Thymus (tissue), 11 donors: ENCODE data around the gene TRIP13. TPM values are rescaled to one million over a fixed set of nuclear protein-coding genes. Genes with fewer than 3 reads are reported as not detected.
"Not testable (repeated sequence)": the region's sequence is repeated elsewhere in the genome, so short reads cannot be mapped to it uniquely, and the experiment has no call there.

Source experiments
- DNase-seq, 9 donors: peaks; one replicate each; pipeline ENCODE4 v3.0.0-alpha.2; 2013; ENCODE audit warnings: low spot score in 9 of 9, low read depth in 6 of 9, missing footprints in 1 of 9
- H3K27ac ChIP-seq, 2 donors: one replicate each; pipeline ENCODE4 v1.5.1; 2013; ENCODE audit warnings: control low read depth in 1 of 2, low read depth in 1 of 2, low read length in 1 of 2, mild to moderate bottlenecking in 1 of 2, moderate library complexity in 1 of 2
- H3K27me3 ChIP-seq, 2 donors: one replicate each; pipeline ENCODE4 v1.5.1; 2013; ENCODE audit warnings: low read length in 1 of 2; ENCODE audit not compliant: control insufficient read depth in 2 of 2, insufficient read depth in 1 of 2
- H3K36me3 ChIP-seq, 2 donors: one replicate each; pipeline ENCODE4 v1.5.1; 2013; ENCODE audit warnings: low read length in 1 of 2, mild to moderate bottlenecking in 1 of 2, moderate library complexity in 1 of 2; ENCODE audit not compliant: control insufficient read depth in 2 of 2, insufficient read depth in 2 of 2
- H3K4me1 ChIP-seq, 2 donors: one replicate each; pipeline ENCODE4 v1.5.1; 2013; ENCODE audit warnings: low read length in 2 of 2; ENCODE audit not compliant: control insufficient read depth in 2 of 2, insufficient read depth in 2 of 2
- H3K4me3 ChIP-seq, 2 donors: one replicate each; pipeline ENCODE4 v1.5.1; 2013; ENCODE audit warnings: low read length in 2 of 2, control low read depth in 1 of 2, mild to moderate bottlenecking in 1 of 2
- H3K9me3 ChIP-seq, 2 donors: one replicate each; pipeline ENCODE4 v1.5.1; 2013; ENCODE audit warnings: low read length in 1 of 2, mild to moderate bottlenecking in 1 of 2; ENCODE audit not compliant: control insufficient read depth in 2 of 2, insufficient read depth in 1 of 2
- WGBS: extraction: QIAGEN DNeasy Blood & Tissue Kit; methylation state at CpG from one replicate; pipeline ENCODE4 v1.1.7; 2013; 5-methylcytosine and 5-hydroxymethylcytosine counted together
- polyA plus RNA-seq: library from polyadenylated mRNA; stranded (reverse); fragments of 200-250 nt; gene quantifications from one replicate; pipeline ENCODE4 v1.2.3, GENCODE V29; 2013
- total RNA-seq: library from RNA; stranded (reverse); fragments of 120-200 nt; gene quantifications from one replicate; pipeline ENCODE4 v1.2.4, GENCODE V29; 2013
- donor health status: healthy.

Gene TRIP13
- total and polyA plus RNA-seq, 2 donors: 2.1 to 12.9 TPM

- not testable (repeated sequence) for H3K27ac ChIP-seq, H3K9me3 ChIP-seq, H3K4me3 ChIP-seq, DNase-seq, H3K36me3 ChIP-seq
- Histone ChIP-seq H3K27me3 (peaks cover 9 to 17% of the 10 kb centered on the region in 2 donors), H3K4me1 (peaks cover 10 to 17% of the 10 kb centered on the region in 2 donors)
Observed at GRCh38 chr5:929182-929581, 36.5 kb downstream of the TRIP13 start.

GRCh38 chr5:929596-929995, 36.9 kb downstream of the TRIP13 start:
- no peaks in the 10 kb centered on the region for H3K36me3 ChIP-seq
- H3K4me3 ChIP-seq: no peak overlapping the region
- H3K27ac ChIP-seq: no peak overlapping the region
- H3K27me3 ChIP-seq: peaks cover 9 to 17% of the 10 kb centered on the region in 2 donors
- H3K4me1 ChIP-seq: peaks cover 10 to 17% of the 10 kb centered on the region in 2 donors
- H3K9me3 ChIP-seq: peaks cover 0 to 13% of the 10 kb centered on the region in 2 donors
- no peak for DNase-seq

GRCh38 chr5:930866-931265, 38.2 kb downstream of the TRIP13 start:
- Histone ChIP-seq H3K4me3 (no peak overlapping the region), H3K27me3 (peaks cover 9 to 16% of the 10 kb centered on the region in 2 donors), H3K27ac (no peak overlapping the region), H3K36me3 (no peaks in the 10 kb centered on the region), H3K4me1 (peaks cover 10 to 19% of the 10 kb centered on the region in 2 donors), H3K9me3 (peaks cover 0 to 18% of the 10 kb centered on the region in 2 donors)
- WGBS: 94% methylated on average over 8 of the region's 8 CpGs
- no peak for DNase-seq

- Histone ChIP-seq H3K4me1 (peaks cover 6 to 18% of the 10 kb centered on the region in 2 donors), H3K4me3 (no peak overlapping the region), H3K9me3 (peaks cover 0 to 18% of the 10 kb centered on the region in 2 donors), H3K27ac (no peak overlapping the region), H3K27me3 (peaks cover 4 to 8% of the 10 kb centered on the region in 2 donors), H3K36me3 (no peaks in the 10 kb centered on the region)
- WGBS: 96% methylated on average over 13 of the region's 13 CpGs
- no peak for DNase-seq
Observed at GRCh38 chr5:931570-932145, 39.0 kb downstream of the TRIP13 start.

- peaks cover 3 to 13% of the 10 kb centered on the region in 2 donors for H3K4me1 ChIP-seq
- no peak for DNase-seq
Observed at GRCh38 chr5:932151-932627, 39.5 kb downstream of the TRIP13 start.

GRCh38 chr5:932628-933250, 40.1 kb downstream of the TRIP13 start:
- no peak overlapping the region for H3K27ac ChIP-seq
- peaks cover 0 to 18% of the 10 kb centered on the region in 2 donors for H3K9me3 ChIP-seq
- H3K36me3 ChIP-seq: no peaks in the 10 kb centered on the region
- no peak overlapping the region for H3K4me3 ChIP-seq
- H3K4me1 ChIP-seq: peaks cover 3 to 12% of the 10 kb centered on the region in 2 donors
- H3K27me3 ChIP-seq: no peaks in the 10 kb centered on the region
- WGBS: 58% methylated on average over 4 of the region's 4 CpGs
- DNase-seq: no peak

More at GRCh38 chr5:932151-932627, 39.5 kb downstream of the TRIP13 start:
- H3K27ac ChIP-seq: no peak overlapping the region
- peaks cover 3 to 4% of the 10 kb centered on the region in 2 donors for H3K27me3 ChIP-seq
- peaks cover 0 to 18% of the 10 kb centered on the region in 2 donors for H3K9me3 ChIP-seq
- 96% methylated on average over 8 of the region's 8 CpGs for WGBS
- no peaks in the 10 kb centered on the region for H3K36me3 ChIP-seq
- H3K4me3 ChIP-seq: no peak overlapping the region

- H3K4me3 ChIP-seq: no peak overlapping the region
- peaks cover 3 to 12% of the 10 kb centered on the region in 2 donors for H3K4me1 ChIP-seq
- DNase-seq: no peak
- H3K27me3 ChIP-seq: no peaks in the 10 kb centered on the region
- 96% methylated on average over 3 of the region's 3 CpGs for WGBS
- H3K9me3 ChIP-seq: peaks cover 0 to 18% of the 10 kb centered on the region in 2 donors
- no peak overlapping the region for H3K27ac ChIP-seq
- H3K36me3 ChIP-seq: no peaks in the 10 kb centered on the region
Observed at GRCh38 chr5:933251-933861, 40.7 kb downstream of the TRIP13 start.

- DNase-seq, H3K27me3 ChIP-seq, H3K4me3 ChIP-seq, H3K36me3 ChIP-seq, H3K27ac ChIP-seq: not testable (repeated sequence)
- Histone ChIP-seq H3K9me3 (peaks cover 0 to 18% of the 10 kb centered on the region in 2 donors), H3K4me1 (peaks cover 3 to 12% of the 10 kb centered on the region in 2 donors)
Observed at GRCh38 chr5:933951-934350, 41.3 kb downstream of the TRIP13 start.

- WGBS: 97% methylated on average over 3 of the region's 3 CpGs
- Histone ChIP-seq H3K9me3 (peaks cover 0 to 18% of the 10 kb centered on the region in 2 donors), H3K4me1 (peaks cover 3 to 12% of the 10 kb centered on the region in 2 donors)
- H3K27me3 ChIP-seq, H3K36me3 ChIP-seq, H3K4me3 ChIP-seq, DNase-seq, H3K27ac ChIP-seq: not testable (repeated sequence)
Observed at GRCh38 chr5:934381-934967, 41.8 kb downstream of the TRIP13 start.
